HFFc6 (cell line): ENCODE data around the gene KCNQ2. TPM values are rescaled to one million over a fixed set of nuclear protein-coding genes. Genes with fewer than 3 reads are reported as not detected.

ENCODE experiments used
- DNase-seq: peaks from one replicate; pipeline ENCODE4 v3.0.0-alpha.2; 2018
- H3K27ac Mint-ChIP-seq: 2 replicates; pipeline ENCODE4 v1.8.0; 2020; ENCODE audit warnings: mild to moderate bottlenecking, mixed read lengths
- H3K27me3 Mint-ChIP-seq: 2 replicates; pipeline ENCODE4 v1.8.0; 2021; ENCODE audit warnings: mild to moderate bottlenecking, moderate library complexity, mixed read lengths; ENCODE audit not compliant: insufficient read depth
- H3K36me3 Mint-ChIP-seq: 2 replicates; pipeline ENCODE4 v1.8.0; 2021; ENCODE audit warnings: low read depth, mixed read lengths
- H3K4me1 Mint-ChIP-seq: 2 replicates; pipeline ENCODE4 v1.8.0; 2020; ENCODE audit warnings: low read depth, mixed read lengths
- H3K4me3 Mint-ChIP-seq: 2 replicates; pipeline ENCODE4 v1.8.0; 2020; ENCODE audit warnings: mild to moderate bottlenecking, moderate library complexity, mixed read lengths
- H3K9me3 Mint-ChIP-seq: 2 replicates; pipeline ENCODE4 v1.8.0; 2020; ENCODE audit warnings: mild to moderate bottlenecking, mixed read lengths
- CTCF ChIP-seq: fragments of 200-600 bp; sonication (generic); IDR thresholded peaks from 2 replicates; pipeline ENCODE4 v1.5.0; 2021; ENCODE audit warnings: antibody characterized with exemption, mild to moderate bottlenecking
- total RNA-seq, 6 experiments: library from RNA; stranded (reverse); fragmentation: NEBNext Ultra II Directional; extraction: Animal tissue kit (Norgen Biotek cat#: 25700); gene quantifications; 2 replicates in 1 of 6; 3 replicates in 5 of 6; pipeline ENCODE4 v1.2.3, GENCODE V29; 2021

The KCNQ2 gene
- total RNA-seq, 6 experiments from 2014 or later: not detected

GRCh38 chr20:63487116-63487764 is 14.8 kb upstream of the KCNQ2 start:
- Mint-ChIP-seq H3K9me3 (peaks cover 2% of the 10 kb centered on the region; the same call in 1 of the 2 replicates), H3K4me3 (no peak overlapping the region), H3K4me1 (no peaks in the 10 kb centered on the region), H3K36me3 (no peaks in the 10 kb centered on the region), H3K27me3 (peaks cover 15% of the 10 kb centered on the region), H3K27ac (no peak overlapping the region)
- DNase-seq: no peak
- no peak for TF ChIP-seq CTCF

GRCh38 chr20:63486300-63486855 is 13.9 kb upstream of the KCNQ2 start:
- H3K9me3 Mint-ChIP-seq: no peaks in the 10 kb centered on the region
- no peaks in the 10 kb centered on the region for H3K36me3 Mint-ChIP-seq
- TF ChIP-seq CTCF: no peak
- peaks cover 20% of the 10 kb centered on the region for H3K27me3 Mint-ChIP-seq
- H3K27ac Mint-ChIP-seq: no peak overlapping the region
- no peaks in the 10 kb centered on the region for H3K4me1 Mint-ChIP-seq
- H3K4me3 Mint-ChIP-seq: no peak overlapping the region
- no peak for DNase-seq

- no peak for DNase-seq
- Mint-ChIP-seq H3K27ac (no peak overlapping the region), H3K27me3 (peaks cover 23% of the 10 kb centered on the region), H3K4me1 (no peaks in the 10 kb centered on the region), H3K4me3 (no peak overlapping the region), H3K36me3 (no peaks in the 10 kb centered on the region), H3K9me3 (no peaks in the 10 kb centered on the region)
- no peak for TF ChIP-seq CTCF
Measured at GRCh38 chr20:63484651-63485403, 12.4 kb upstream of the KCNQ2 start.

GRCh38 chr20:63484236-63484635 is 11.8 kb upstream of the KCNQ2 start:
- TF ChIP-seq CTCF: no peak
- DNase-seq: no peak
- peaks cover 20% of the 10 kb centered on the region for H3K27me3 Mint-ChIP-seq
- no peak overlapping the region for H3K27ac Mint-ChIP-seq
- H3K36me3 Mint-ChIP-seq: no peaks in the 10 kb centered on the region
- H3K9me3 Mint-ChIP-seq: no peaks in the 10 kb centered on the region
- no peaks in the 10 kb centered on the region for H3K4me1 Mint-ChIP-seq
- H3K4me3 Mint-ChIP-seq: no peak overlapping the region

- DNase-seq: no peak
- H3K27me3 Mint-ChIP-seq: peaks cover 19% of the 10 kb centered on the region
- peak; percentile 18; the same call in 1 of the 2 replicates for TF ChIP-seq CTCF
- H3K36me3 Mint-ChIP-seq: no peaks in the 10 kb centered on the region
- no peak overlapping the region for H3K4me3 Mint-ChIP-seq
- H3K9me3 Mint-ChIP-seq: no peaks in the 10 kb centered on the region
- no peak overlapping the region for H3K27ac Mint-ChIP-seq
- H3K4me1 Mint-ChIP-seq: no peaks in the 10 kb centered on the region
Measured at GRCh38 chr20:63483834-63484233, 11.4 kb upstream of the KCNQ2 start.
